Loucy (cell line): Measurements from ENCODE around the gene WDR37.

ENCODE experiments used
- CTCF ChIP-seq: fragments of 200-600 bp; sonication (generic); conservative IDR thresholded peaks from 2 replicates; pipeline ENCODE4 v1.5.1; 2014; ENCODE audit warnings: mild to moderate bottlenecking, antibody characterized with exemption, low read length
- EZH2phosphoT487 ChIP-seq: fragments of 200-600 bp; IDR thresholded peaks from 2 replicates; pipeline ENCODE4 v1.6.1; 2018; ENCODE audit warnings: antibody characterized with exemption, mild to moderate bottlenecking, moderate library complexity, borderline replicate concordance

GRCh38 chr10:1020958-1021357 lies 35.2 kb upstream of the WDR37 start:
- TF ChIP-seq CTCF, result no peak
- TF ChIP-seq EZH2phosphoT487, result no peak
